Fibroblast of skin of back (primary cell): ENCODE measurements around the gene SHOC2.

ENCODE experiments used
- DNase-seq: peaks from one replicate; pipeline ENCODE4 v3.0.0-alpha.2; 2013

The SHOC2 gene

GRCh38 chr10:110985497-110986275, 66.3 kb downstream of the SHOC2 start:
- no peak for DNase-seq

- no peak for DNase-seq
These were observed 69.6 kb downstream of the SHOC2 start for GRCh38 chr10:110989016-110989415.

GRCh38 chr10:110992006-110992800, 72.8 kb downstream of the SHOC2 start:
- DNase-seq = peak; percentile 20

GRCh38 chr10:110993024-110993693, 73.8 kb downstream of the SHOC2 start:
- DNase-seq = peak; percentile 88

GRCh38 chr10:110994406-110995086, 75.1 kb downstream of the SHOC2 start:
- DNase-seq = peak; percentile 57

GRCh38 chr10:110995301-110995700, 75.9 kb downstream of the SHOC2 start:
- DNase-seq = no peak

GRCh38 chr10:110996256-110996655, 76.9 kb downstream of the SHOC2 start:
- DNase-seq = no peak

GRCh38 chr10:111004016-111004415, 84.6 kb downstream of the SHOC2 start:
- DNase-seq = no peak

- no peak for DNase-seq
These were observed 88.1 kb downstream of the SHOC2 start for GRCh38 chr10:111007486-111007885.

GRCh38 chr10:111015181-111015580, 95.8 kb downstream of the SHOC2 start:
- DNase-seq = no peak

- DNase-seq = no peak
These were observed 97.7 kb downstream of the SHOC2 start for GRCh38 chr10:111017098-111017497.

- DNase-seq = no peak
These were observed 98.6 kb downstream of the SHOC2 start for GRCh38 chr10:111018021-111018420.

- DNase-seq = no peak
These were observed 103.7 kb downstream of the SHOC2 start for GRCh38 chr10:111023060-111023459.

GRCh38 chr10:111030042-111030750, 110.8 kb downstream of the SHOC2 start:
- DNase-seq = no peak

GRCh38 chr10:111034598-111035310, 115.3 kb downstream of the SHOC2 start:
- DNase-seq = peak; percentile 64

- DNase-seq = peak; percentile 52
These were observed 116.1 kb downstream of the SHOC2 start for GRCh38 chr10:111035542-111035941.

GRCh38 chr10:111037858-111038257, 118.5 kb downstream of the SHOC2 start:
- DNase-seq = no peak

GRCh38 chr10:111039522-111039921, 120.1 kb downstream of the SHOC2 start:
- DNase-seq = no peak

- DNase-seq = no peak
These were observed 137.6 kb downstream of the SHOC2 start for GRCh38 chr10:111057006-111057405.
